Tibial nerve (tissue), 4 donors: ENCODE measurements around the gene KCNMA1.

Experiments
- CTCF ChIP-seq, 5 experiments: fragments of 200-600 bp in 3 of 5; fragments of 450-650 bp in 2 of 5; sonication (generic) in 3 of 5; IDR thresholded peaks; one replicate each; pipeline ENCODE4 v1.5.1; 2016 to 2019; ENCODE audit warnings: antibody characterized with exemption in 5 of 5, mild to moderate bottlenecking in 3 of 5, moderate library complexity in 2 of 5
- EP300 ChIP-seq, 2 donors: sonication (generic); formaldehyde crosslinking; IDR thresholded peaks; one replicate each; pipeline ENCODE4 v1.6.1; 2017; ENCODE audit warnings: antibody characterized with exemption in 2 of 2, mild to moderate bottlenecking in 1 of 2
- POLR2A ChIP-seq, 2 donors: fragments of 450-650 bp; IDR thresholded peaks; one replicate each; pipeline ENCODE4 v1.6.1; 2017; ENCODE audit warnings: antibody characterized with exemption in 2 of 2, mild to moderate bottlenecking in 2 of 2, moderate library complexity in 2 of 2

GRCh38 chr10:77387247-77387646 lies 250.4 kb downstream of the KCNMA1 start:
- no peak for TF ChIP-seq POLR2A (IDR thresholded peaks at IDR 0.05)
- TF ChIP-seq CTCF (IDR thresholded peaks at IDR 0.05) = no peak
- no peak for TF ChIP-seq EP300 (IDR thresholded peaks at IDR 0.05)
